Heart left ventricle (tissue), 13 donors: ENCODE data around the gene CXADR.

Source experiments
- CTCF ChIP-seq, 12 donors: fragments of 200-600 bp; sonication (generic) in 4 of 12; IDR thresholded peaks; one replicate each; pipeline versions ENCODE4 v1.5.0 to v1.8.0; 2018 to 2022; ENCODE audit warnings: antibody characterized with exemption in 12 of 12, mild to moderate bottlenecking in 5 of 12
- POLR2A ChIP-seq, 2 donors: fragments of 450-650 bp; IDR thresholded peaks; one replicate each; pipeline ENCODE4 v1.6.1; 2017; ENCODE audit warnings: antibody characterized with exemption in 2 of 2, mild to moderate bottlenecking in 2 of 2, moderate library complexity in 2 of 2
- donor health status: ischemic (EF 13 %, LVEDD 7.1; RV severe dilation, severe dysfunction).
- donor health status: DM: no; HTN: yes; CAD: no.
- donor health status: DM: no; HTN: no; CAD: no.
- donor health status: ischemic (EF 25% LVEDD 6.9; RV normal size, moderate dysfunction).
- donor health status: ischemic (EF 25% LVEDD 5.7; RV mildly dilated, moderate dysfunction).
- donor health status: ischemic (EF 35%, LVEDD 5.7; RV mildly dilated, moderate dysfunction).
- donor health status: nonischemic (EF 11% LVEDD 7.7; RV severe dilation, severe dysfunction).
- donor health status: DM: yes; HTN: yes; CAD: no.
- donor health status: PGD.
- donor health status: ischemic (EF 29% LVEDD 5.4; RV normal size, mild dysfunction).
- donor health status: nonischemic (EF 23%, LVEDD 6.1; RV moderate dilation, normal function).

- TF ChIP-seq CTCF (IDR thresholded peaks at IDR 0.05), result no peak
- TF ChIP-seq POLR2A (IDR thresholded peaks at IDR 0.05), result no peak
Observed at GRCh38 chr21:17550671-17551308, 37.9 kb downstream of the CXADR start.
